Tibial artery (tissue), 4 donors: ENCODE data around the gene TLE2.

Source experiments
- DNase-seq, 2 donors: peaks; one replicate each; pipeline ENCODE4 v3.0.0-alpha.2; 2019
- H3K27ac ChIP-seq, 2 donors: fragments of 200-600 bp; sonication (generic) in 1 of 2; 1 replicate in 1 of 2; 2 replicates in 1 of 2; pipeline ENCODE4 v1.5.1; 2018 to 2019; ENCODE audit warnings: mild to moderate bottlenecking in 1 of 2
- H3K27me3 ChIP-seq, 2 donors: fragments of 200-600 bp; sonication (generic) in 1 of 2; one replicate each; pipeline versions ENCODE4 v1.5.1 to v1.6.0; 2016 to 2019
- H3K36me3 ChIP-seq, 3 donors: fragments of 200-600 bp; sonication (generic) in 2 of 3; one replicate each; pipeline ENCODE4 v1.5.1; 2016 to 2019; ENCODE audit warnings: mild to moderate bottlenecking in 2 of 3
- H3K4me1 ChIP-seq, 4 donors: fragments of 200-600 bp; sonication (generic) in 2 of 4; 1 replicate in 3 of 4; 2 replicates in 1 of 4; pipeline ENCODE4 v1.5.1; 2016 to 2019
- H3K4me3 ChIP-seq, 2 donors: fragments of 200-600 bp; sonication (generic) in 1 of 2; 1 replicate in 1 of 2; 2 replicates in 1 of 2; pipeline ENCODE4 v1.5.1; 2018 to 2019; ENCODE audit warnings: mild to moderate bottlenecking in 2 of 2
- H3K9me3 ChIP-seq, 3 donors: fragments of 200-600 bp; sonication (generic) in 1 of 3; one replicate each; pipeline ENCODE4 v1.5.1; 2016 to 2019
- CTCF ChIP-seq, 2 experiments: fragments of 200-600 bp in 1 of 2; fragments of 450-650 bp in 1 of 2; IDR thresholded peaks; one replicate each; pipeline ENCODE4 v1.5.1; 2017 to 2019; ENCODE audit warnings: antibody characterized with exemption in 2 of 2, mild to moderate bottlenecking in 1 of 2, moderate library complexity in 1 of 2
- intact Hi-C: fragments of 100-400 bp; cut with DNase I; formaldehyde crosslinking; loops from one replicate; pipeline ENCODE4 v1.15.0; 2023; ENCODE audit warnings: low total_unique reads

TLE2 gene

GRCh38 chr19:3008994-3009393, 20.1 kb downstream of the TLE2 start:
- peaks cover 0 to 82% (median 7%) of the 10 kb centered on the region in 3 donors for H3K36me3 ChIP-seq
- H3K4me1 ChIP-seq, result no peaks in the 10 kb centered on the region
- peaks cover 0 to 5% of the 10 kb centered on the region in 2 donors for H3K27me3 ChIP-seq
- no peak for TF ChIP-seq CTCF (IDR thresholded peaks at IDR 0.05)
- no peaks in the 10 kb centered on the region for H3K9me3 ChIP-seq
- intact Hi-C loops, result no loop called here
- no peak for DNase-seq
- no peak overlapping the region for H3K27ac ChIP-seq
- H3K4me3 ChIP-seq, result no peak overlapping the region

- DNase-seq, result no peak
- H3K27ac ChIP-seq, result no peak overlapping the region
- H3K4me1 ChIP-seq, result no peaks in the 10 kb centered on the region
- peaks cover 0 to 82% (median 7%) of the 10 kb centered on the region in 3 donors for H3K36me3 ChIP-seq
- no peak for TF ChIP-seq CTCF (IDR thresholded peaks at IDR 0.05)
- H3K9me3 ChIP-seq, result no peaks in the 10 kb centered on the region
- no peak overlapping the region for H3K4me3 ChIP-seq
- intact Hi-C loops, result no loop called here
- H3K27me3 ChIP-seq, result peaks cover 0 to 5% of the 10 kb centered on the region in 2 donors
Measured at GRCh38 chr19:3007975-3008374, 21.1 kb downstream of the TLE2 start.

- TF ChIP-seq CTCF (IDR thresholded peaks at IDR 0.05), result no peak
- no peak for DNase-seq
- intact Hi-C loops, result no loop called here
- Histone ChIP-seq H3K9me3 (no peaks in the 10 kb centered on the region), H3K4me3 (no peak overlapping the region), H3K36me3 (peaks cover 0 to 86% (median 7%) of the 10 kb centered on the region in 3 donors), H3K27me3 (peaks cover 0 to 5% of the 10 kb centered on the region in 2 donors), H3K27ac (no peak overlapping the region), H3K4me1 (no peaks in the 10 kb centered on the region)
Measured at GRCh38 chr19:3006075-3006767, 22.9 kb downstream of the TLE2 start.

GRCh38 chr19:3005345-3005744, 23.7 kb downstream of the TLE2 start:
- peaks cover 0 to 79% (median 7%) of the 10 kb centered on the region in 3 donors for H3K36me3 ChIP-seq
- no peak for DNase-seq
- H3K4me1 ChIP-seq, result no peaks in the 10 kb centered on the region
- H3K27me3 ChIP-seq, result peaks cover 0 to 5% of the 10 kb centered on the region in 2 donors
- intact Hi-C loops, result no loop called here
- no peaks in the 10 kb centered on the region for H3K9me3 ChIP-seq
- H3K27ac ChIP-seq, result no peak overlapping the region
- no peak for TF ChIP-seq CTCF (IDR thresholded peaks at IDR 0.05)
- no peak overlapping the region for H3K4me3 ChIP-seq

- H3K27me3 ChIP-seq, result peaks cover 0 to 5% of the 10 kb centered on the region in 2 donors
- no peak overlapping the region for H3K4me3 ChIP-seq
- no peak overlapping the region for H3K27ac ChIP-seq
- H3K9me3 ChIP-seq, result no peaks in the 10 kb centered on the region
- H3K4me1 ChIP-seq, result no peaks in the 10 kb centered on the region
- TF ChIP-seq CTCF (IDR thresholded peaks at IDR 0.05), result no peak
- intact Hi-C loops, result no loop called here
- peaks cover 0 to 78% (median 7%) of the 10 kb centered on the region in 3 donors for H3K36me3 ChIP-seq
- no peak for DNase-seq
Measured at GRCh38 chr19:3004522-3004921, 24.6 kb downstream of the TLE2 start.
